GM12801 (cell line): ENCODE data around the gene ARID5A.

Experiments used
- CTCF ChIP-seq: IDR thresholded peaks from one replicate; pipeline ENCODE4 v1.5.1; 2011; ENCODE audit warnings: control low read depth; ENCODE audit not compliant: insufficient read length; ENCODE audit errors: extremely low read depth

The ARID5A gene

GRCh38 chr2:96549466-96549785 is 12.9 kb downstream of the ARID5A start:
- TF ChIP-seq CTCF = no peak

- TF ChIP-seq CTCF = no peak
These were observed 13.6 kb downstream of the ARID5A start for GRCh38 chr2:96549967-96550786.

GRCh38 chr2:96550787-96551604 is 14.4 kb downstream of the ARID5A start:
- TF ChIP-seq CTCF = no peak

- no peak for TF ChIP-seq CTCF
These were observed 15.2 kb downstream of the ARID5A start for GRCh38 chr2:96551605-96552314.

- TF ChIP-seq CTCF = no peak
These were observed 16.0 kb downstream of the ARID5A start for GRCh38 chr2:96552315-96553175.

- TF ChIP-seq CTCF = no peak
These were observed 16.8 kb downstream of the ARID5A start for GRCh38 chr2:96553176-96553956.
